PC-3 (cell line): Measurements from ENCODE around the gene TTC8. TPM values are rescaled to one million over a fixed set of nuclear protein-coding genes. Genes with fewer than 3 reads are reported as not detected.

ENCODE experiments used
- ATAC-seq: fragments of 200-7000 bp; cut with Tn5 transposase; 2 replicates; pipeline ENCODE4 v1.9.1; 2020; ENCODE audit warnings: mild to moderate bottlenecking, moderate library complexity
- BruUV-seq: library from RNA; stranded (reverse); fragments of 400-500 nt; replicated peaks from 2 replicates; lab custom pipeline; 2021; lab: Mats Ljungman, UMichigan
- CTCF ChIA-PET: fragments of 300-600 bp; sonication (Branson Sonifier 250); formaldehyde crosslinking; loops from one replicate; lab custom pipeline; 2022; ENCODE audit warnings: antibody characterized with exemption; lab: Charles Lee
- POLR2A ChIA-PET: fragments of 300-600 bp; sonication (Branson Sonifier 250); formaldehyde crosslinking; loops from one replicate; lab custom pipeline; 2022; ENCODE audit warnings: antibody characterized with exemption; ENCODE audit not compliant: unreplicated experiment; lab: Charles Lee
- DNase-seq: peaks from one replicate; pipeline ENCODE4 v3.0.0-alpha.2; 2015
- H2AFZ ChIP-seq: fragments of 300-600 bp; sonication (generic); 2 replicates; pipeline ENCODE4 v1.6.0; 2016; ENCODE audit warnings: antibody characterized with exemption, low read length
- H3F3A ChIP-seq: fragments of 300-600 bp; sonication (generic); one replicate; pipeline ENCODE4 v1.6.0; 2017; ENCODE audit warnings: antibody characterized with exemption, low read length, control low read depth, mild to moderate bottlenecking; ENCODE audit not compliant: unreplicated experiment
- H3K27ac ChIP-seq: fragments of 300-600 bp; sonication (generic); 2 replicates; pipeline ENCODE4 v1.5.1; 2016; ENCODE audit warnings: mild to moderate bottlenecking, low read length
- H3K27me3 ChIP-seq: fragments of 300-600 bp; sonication (generic); 2 replicates; pipeline ENCODE4 v1.6.1; 2016; ENCODE audit warnings: low read length, mixed read lengths
- H3K36me3 ChIP-seq: fragments of 300-600 bp; sonication (generic); 2 replicates; pipeline ENCODE4 v1.6.1; 2016; ENCODE audit warnings: low read depth, mixed run types, low read length, mixed read lengths
- H3K4me1 ChIP-seq: fragments of 300-600 bp; sonication (generic); 2 replicates; pipeline ENCODE4 v1.5.1; 2016; ENCODE audit warnings: low read length; ENCODE audit not compliant: insufficient read depth
- H3K4me2 ChIP-seq: fragments of 300-600 bp; sonication (generic); 2 replicates; pipeline ENCODE4 v1.6.0; 2016; ENCODE audit warnings: low read length
- H3K4me3 ChIP-seq: fragments of 300-600 bp; sonication (generic); 2 replicates; pipeline ENCODE4 v1.5.1; 2016; ENCODE audit warnings: mild to moderate bottlenecking, low read length, mixed read lengths
- H3K79me2 ChIP-seq: fragments of 300-600 bp; sonication (generic); 2 replicates; pipeline ENCODE4 v1.6.1; 2017; ENCODE audit warnings: low read length, mixed read lengths
- H3K9ac ChIP-seq: fragments of 300-600 bp; sonication (generic); 2 replicates; pipeline ENCODE4 v1.6.0; 2016; ENCODE audit warnings: mild to moderate bottlenecking, low read length
- H3K9me2 ChIP-seq: fragments of 300-600 bp; sonication (generic); replicated peaks from 2 replicates; pipeline ENCODE4 v1.6.1; 2016; ENCODE audit warnings: mixed run types, low read length, mixed read lengths
- H3K9me3 ChIP-seq: fragments of 300-600 bp; sonication (generic); 2 replicates; pipeline ENCODE4 v1.6.1; 2016; ENCODE audit warnings: low read length, mixed read lengths
- H4K20me1 ChIP-seq: fragments of 300-600 bp; sonication (generic); 2 replicates; pipeline ENCODE4 v1.6.1; 2016; ENCODE audit warnings: low read length, mixed read lengths
- CTCF ChIP-seq: fragments of 300-600 bp; sonication (generic); conservative IDR thresholded peaks from 2 replicates; pipeline ENCODE4 v1.5.1; 2017; ENCODE audit warnings: antibody characterized with exemption, low read depth, mild to moderate bottlenecking, low read length
- EZH2 ChIP-seq: fragments of 300-600 bp; sonication (generic); IDR thresholded peaks from one replicate; pipeline ENCODE4 v1.6.1; 2017; ENCODE audit warnings: antibody characterized with exemption, mild to moderate bottlenecking, low read length; ENCODE audit not compliant: unreplicated experiment
- EZH2phosphoT487 ChIP-seq: fragments of 300-600 bp; sonication (generic); IDR thresholded peaks from 2 replicates; pipeline ENCODE4 v1.6.1; 2018; ENCODE audit warnings: mild to moderate bottlenecking, antibody characterized with exemption, low read length, borderline replicate concordance
- intact Hi-C: fragments of 100-400 bp; cut with micrococcal nuclease; formaldehyde crosslinking; loops from 2 replicates; pipeline ENCODE4 v1.9.0; 2023
- total RNA-seq: library from RNA; depleted of rRNA; stranded (reverse); fragments of >200 nt; gene quantifications from 2 replicates; pipeline ENCODE4 v1.2.3, GENCODE V29; 2014; rRNA removed

Gene TTC8
- total RNA-seq, 1 experiment from 2014 or later = 24.8 TPM

- H3K27ac ChIP-seq = no peak overlapping the region
- no peak overlapping the region for H3K4me2 ChIP-seq
- peaks cover 9% of the 10 kb centered on the region for H3K4me1 ChIP-seq
- H3K4me3 ChIP-seq = no peak overlapping the region
- DNase-seq (no peak), ATAC-seq (no peak)
- no peaks in the 10 kb centered on the region for H3K9me3 ChIP-seq
- H2AFZ ChIP-seq = no peak overlapping the region
- BruUV-seq = no TSS peak
- H4K20me1 ChIP-seq = no peaks in the 10 kb centered on the region
- H3K36me3 ChIP-seq = no peaks in the 10 kb centered on the region
- H3K27me3 ChIP-seq = no peaks in the 10 kb centered on the region
- H3F3A ChIP-seq = no peaks in the 10 kb centered on the region
- ChIA-PET CTCF (no interaction called here), POLR2A (no interaction called here)
- H3K79me2 ChIP-seq = no peaks in the 10 kb centered on the region
- no peak for TF ChIP-seq EZH2
- no peak for TF ChIP-seq EZH2phosphoT487
- TF ChIP-seq CTCF = no peak
- H3K9ac ChIP-seq = no peak overlapping the region
- intact Hi-C loops = no loop called here
- no peaks in the 10 kb centered on the region for H3K9me2 ChIP-seq
Observed at GRCh38 chr14:88914956-88915355, 90.5 kb downstream of the TTC8 start.

- no peak overlapping the region for H3K4me3 ChIP-seq
- peak overlapping the region; percentile 19; the same call in 1 of the 2 replicates for H3K4me2 ChIP-seq
- peak overlapping the region; percentile 6; the same call in 1 of the 2 replicates for H3K27ac ChIP-seq
- no peaks in the 10 kb centered on the region for H3K9me2 ChIP-seq
- intact Hi-C loops = loop anchor here (1.0 kb wide), 1 partner anchor 93 kb away; no protein-coding TSS in a partner anchor
- peak; percentile 91 for DNase-seq
- H3K4me1 ChIP-seq = peaks cover 14% of the 10 kb centered on the region
- H3K9me3 ChIP-seq = no peaks in the 10 kb centered on the region
- H3K79me2 ChIP-seq = no peaks in the 10 kb centered on the region
- H3F3A ChIP-seq = no peaks in the 10 kb centered on the region
- H2AFZ ChIP-seq = no peak overlapping the region; the same call in 1 of the 2 replicates
- no peaks in the 10 kb centered on the region for H3K36me3 ChIP-seq
- CTCF ChIA-PET = interaction anchor here (0.6 kb wide), 1 partner anchor 103 kb away, joined by 3 read pairs; no protein-coding TSS in a partner anchor
- no peak overlapping the region for H3K9ac ChIP-seq
- no TSS peak for BruUV-seq
- ATAC-seq = peak; percentile 96
- POLR2A ChIA-PET = no interaction called here
- no peaks in the 10 kb centered on the region for H3K27me3 ChIP-seq
- peak; percentile 79 for TF ChIP-seq CTCF
- TF ChIP-seq EZH2 = no peak
- no peaks in the 10 kb centered on the region for H4K20me1 ChIP-seq
Observed at GRCh38 chr14:88919502-88919901, 95.1 kb downstream of the TTC8 start.

Other genes starting within 250 kb of the TTC8 start
- 0.66 and 0.86 TPM in 2 replicates for gene EML5, start 31.7 kb upstream of the TTC8 start, total RNA-seq